IPS-NIHi11 (cell line): Measurements from ENCODE around the gene BLOC1S1.

Experiments
- DNase-seq: peaks from one replicate; pipeline ENCODE4 v3.0.0; 2012; ENCODE audit warnings: mixed read lengths, low spot score

Gene BLOC1S1

GRCh38 chr12:55728186-55728938 is 12.5 kb downstream of the BLOC1S1 start:
- DNase-seq: peak; percentile 68

- peak; percentile 95 for DNase-seq
These were observed 13.3 kb downstream of the BLOC1S1 start, which contains the start of gene CD63 for GRCh38 chr12:55728939-55729818. CD63 (minus strand) TSS chr12:55729009; CDS start chr12:55728341, 668 bp downstream.

GRCh38 chr12:55729819-55730818 is 14.3 kb downstream of the BLOC1S1 start:
- no peak for DNase-seq

GRCh38 chr12:55732288-55732687 is 16.4 kb downstream of the BLOC1S1 start:
- DNase-seq: no peak

- no peak for DNase-seq
These were observed 17.2 kb downstream of the BLOC1S1 start for GRCh38 chr12:55733021-55733555.

GRCh38 chr12:55733858-55734257 is 18.0 kb downstream of the BLOC1S1 start:
- DNase-seq: no peak

GRCh38 chr12:55734595-55734994 is 18.7 kb downstream of the BLOC1S1 start:
- no peak for DNase-seq

- DNase-seq: no peak
These were observed 20.2 kb downstream of the BLOC1S1 start for GRCh38 chr12:55736076-55736475.

- DNase-seq: peak; percentile 82
These were observed 21.1 kb downstream of the BLOC1S1 start for GRCh38 chr12:55736780-55737580.

GRCh38 chr12:55737581-55738122 is 21.8 kb downstream of the BLOC1S1 start:
- DNase-seq: no peak

- DNase-seq: peak; percentile 74
These were observed 22.5 kb downstream of the BLOC1S1 start for GRCh38 chr12:55738123-55739024.

- no peak for DNase-seq
These were observed 23.2 kb downstream of the BLOC1S1 start for GRCh38 chr12:55739025-55739378.

GRCh38 chr12:55741931-55742680 is 26.3 kb downstream of the BLOC1S1 start:
- DNase-seq: no peak

GRCh38 chr12:55742719-55743405 is 27.0 kb downstream of the BLOC1S1 start, which contains the start of gene GDF11:
GDF11 (plus strand) TSS chr12:55743122; CDS start chr12:55743317, 195 bp downstream.
- peak; percentile 85 for DNase-seq

GRCh38 chr12:55743406-55744339 is 27.8 kb downstream of the BLOC1S1 start:
- DNase-seq: no peak

- DNase-seq: no peak
These were observed 28.6 kb downstream of the BLOC1S1 start for GRCh38 chr12:55744340-55745030.
